ENCODE measurements around the gene FANCD2. TPM values are rescaled to one million over a fixed set of nuclear protein-coding genes. Genes with fewer than 3 reads are reported as not detected.

FANCD2 gene
- total and polyA plus RNA-seq, 4 donors, result 0.76 to 24.6 (median 0.84) TPM

DNA sequence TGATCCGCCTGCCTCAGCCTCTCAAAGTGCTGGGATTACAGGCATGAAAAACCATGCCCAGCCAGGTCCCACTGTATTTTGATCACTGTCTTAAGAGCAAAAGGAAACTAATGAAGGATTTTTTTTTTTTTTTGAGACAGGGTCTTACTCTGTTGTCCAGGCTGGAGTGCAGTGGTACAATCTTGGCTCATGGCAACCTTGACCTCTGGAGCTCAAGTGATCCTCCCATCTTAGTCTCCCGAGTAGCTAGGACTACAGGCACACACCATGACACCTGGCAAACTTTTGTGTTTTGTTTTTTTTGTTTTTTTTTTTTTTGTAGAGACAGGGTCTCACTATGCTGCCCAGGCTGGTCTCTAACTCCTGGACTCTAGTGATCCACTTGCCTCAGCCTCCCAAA, 46.0 kb upstream of the FANCD2 start (continued):
- TF ChIP-seq, protein P1, sequence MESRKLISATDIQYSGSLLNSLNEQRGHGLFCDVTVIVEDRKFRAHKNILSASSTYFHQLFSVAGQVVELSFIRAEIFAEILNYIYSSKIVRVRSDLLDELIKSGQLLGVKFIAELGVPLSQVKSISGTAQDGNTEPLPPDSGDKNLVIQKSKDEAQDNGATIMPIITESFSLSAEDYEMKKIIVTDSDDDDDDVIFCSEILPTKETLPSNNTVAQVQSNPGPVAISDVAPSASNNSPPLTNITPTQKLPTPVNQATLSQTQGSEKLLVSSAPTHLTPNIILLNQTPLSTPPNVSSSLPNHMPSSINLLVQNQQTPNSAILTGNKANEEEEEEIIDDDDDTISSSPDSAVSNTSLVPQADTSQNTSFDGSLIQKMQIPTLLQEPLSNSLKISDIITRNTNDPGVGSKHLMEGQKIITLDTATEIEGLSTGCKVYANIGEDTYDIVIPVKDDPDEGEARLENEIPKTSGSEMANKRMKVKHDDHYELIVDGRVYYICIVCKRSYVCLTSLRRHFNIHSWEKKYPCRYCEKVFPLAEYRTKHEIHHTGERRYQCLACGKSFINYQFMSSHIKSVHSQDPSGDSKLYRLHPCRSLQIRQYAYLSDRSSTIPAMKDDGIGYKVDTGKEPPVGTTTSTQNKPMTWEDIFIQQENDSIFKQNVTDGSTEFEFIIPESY (IDR thresholded peaks at IDR 0.05), result no peak

DNA sequence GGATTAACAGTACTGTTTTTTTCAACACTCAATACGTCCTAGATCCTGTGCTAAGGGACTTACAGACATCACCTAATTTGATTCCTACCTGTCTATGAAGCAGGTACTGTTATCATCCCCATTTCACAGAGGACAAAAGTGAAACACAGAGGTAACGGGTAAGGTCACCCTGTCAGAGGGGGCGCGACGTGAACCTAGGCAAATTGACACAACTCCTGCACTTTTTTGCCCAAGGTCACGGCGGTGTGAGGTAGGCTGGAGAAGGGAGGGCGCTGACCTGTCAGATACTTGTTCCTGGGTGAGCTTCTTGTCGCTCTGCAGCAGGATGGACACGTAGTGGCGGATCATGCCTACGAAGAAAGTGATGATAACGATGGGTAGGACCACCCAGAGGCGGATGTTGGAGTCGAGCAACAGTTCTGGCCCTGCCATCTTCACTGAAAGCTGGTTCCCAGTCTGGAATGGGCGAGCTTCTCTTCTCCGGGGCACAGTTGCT, 40.0 kb upstream of the FANCD2 start:
- Histone ChIP-seq H3K9me3 (ENCODE audit: control insufficient read depth in 4 of 4, low read length in 3 of 4) (no peaks in the 10 kb centered on the region), H3K27ac (ENCODE audit: low read depth in 1 of 2, low read length in 2 of 2) (peak overlapping the region; percentile 35 to 52), H3K27me3 (ENCODE audit: control insufficient read depth in 4 of 4, insufficient read depth in 4 of 4, low read length in 3 of 4) (no peaks in the 10 kb centered on the region), H3K4me3 (ENCODE audit: low read depth in 1 of 3, low read length in 3 of 3) (peak overlapping the region; percentile 75 to 99 (median 97)), H3K9ac (ENCODE audit: low read depth in 1 of 2, low read length in 2 of 2) (peak overlapping the region; percentile 92 to 98), H3K4me1 (ENCODE audit: control insufficient read depth in 4 of 4, insufficient read depth in 4 of 4, low read length in 3 of 4) (peaks cover 2 to 34% (median 24%) of the 10 kb centered on the region in 4 donors), H3K36me3 (ENCODE audit: control insufficient read depth in 4 of 4, insufficient read depth in 3 of 4, low read depth in 1 of 4, low read length in 3 of 4) (peaks cover 0 to 3% (median under 1%) of the 10 kb centered on the region in 4 donors)
- no peak for DNase-seq (ENCODE audit: low spot score)
- TF ChIP-seq SP1 (IDR thresholded peaks at IDR 0.05) (no peak), FOXA2 (IDR thresholded peaks at IDR 0.05) (no peak), HNF4G (IDR thresholded peaks at IDR 0.05) (no peak)
- under 1% methylated on average over 17 of the region's 17 CpGs for WGBS

DNA sequence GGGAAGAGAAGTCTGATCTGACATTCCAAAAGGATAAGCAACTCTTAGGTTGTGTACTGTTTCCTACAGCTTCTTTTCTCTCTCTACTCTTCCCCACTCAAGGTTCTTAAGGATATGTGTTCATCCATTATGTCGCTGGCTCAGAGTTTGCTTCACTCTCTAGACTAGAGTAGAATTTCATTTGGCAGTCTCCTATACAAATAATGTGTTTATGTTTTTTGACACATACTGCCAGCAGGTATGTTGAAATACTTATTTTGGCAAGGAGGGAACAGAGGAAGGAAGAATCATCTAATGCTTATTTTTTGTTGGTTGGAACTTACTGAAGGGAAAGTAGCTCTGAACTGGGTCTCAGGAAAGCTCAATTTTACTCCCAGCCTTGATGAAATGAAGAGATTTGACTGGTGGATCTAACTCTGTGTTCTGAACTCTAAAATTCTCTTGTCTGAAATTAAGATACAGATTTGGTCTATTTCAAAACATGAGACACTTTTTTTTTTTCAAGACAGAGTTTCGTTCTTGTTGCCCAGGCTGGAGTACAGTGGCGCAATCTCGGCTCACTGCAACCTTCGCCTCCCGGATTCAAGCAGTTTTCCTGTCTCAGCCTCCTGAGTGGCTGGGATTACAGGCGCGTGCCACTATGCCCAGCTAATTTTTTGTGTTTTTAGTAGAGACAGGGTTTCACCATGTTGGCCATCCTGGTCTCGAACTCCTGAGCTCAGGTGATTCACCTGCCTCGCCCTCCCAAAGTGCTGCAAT, 32.0 kb upstream of the FANCD2 start:
- no peak overlapping the region for H3K27ac ChIP-seq (ENCODE audit: low read depth in 1 of 2, low read length in 2 of 2)
- DNase-seq (ENCODE audit: low spot score), result no peak
- no peaks in the 10 kb centered on the region for H3K27me3 ChIP-seq (ENCODE audit: control insufficient read depth in 4 of 4, insufficient read depth in 4 of 4, low read length in 3 of 4)
- H3K36me3 ChIP-seq (ENCODE audit: control insufficient read depth in 4 of 4, insufficient read depth in 3 of 4, low read depth in 1 of 4, low read length in 3 of 4), result no peaks in the 10 kb centered on the region
- TF ChIP-seq RAD21 (IDR thresholded peaks at IDR 0.05), result no peak
- no peak for TF ChIP-seq EGR1 (IDR thresholded peaks at IDR 0.05; ENCODE audit: low read depth in 2 of 2)
- TF ChIP-seq, protein P2, sequence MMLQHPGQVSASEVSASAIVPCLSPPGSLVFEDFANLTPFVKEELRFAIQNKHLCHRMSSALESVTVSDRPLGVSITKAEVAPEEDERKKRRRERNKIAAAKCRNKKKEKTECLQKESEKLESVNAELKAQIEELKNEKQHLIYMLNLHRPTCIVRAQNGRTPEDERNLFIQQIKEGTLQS (IDR thresholded peaks at IDR 0.05), result no peak
- no peak for TF ChIP-seq FOXA2 (IDR thresholded peaks at IDR 0.05)
- TF ChIP-seq RXRA (IDR thresholded peaks at IDR 0.05), result no peak
- no peak overlapping the region for H3K9ac ChIP-seq (ENCODE audit: low read depth in 1 of 2, low read length in 2 of 2)
- 87% methylated on average over 10 of the region's 10 CpGs for WGBS
- H3K4me1 ChIP-seq (ENCODE audit: control insufficient read depth in 4 of 4, insufficient read depth in 4 of 4, low read length in 3 of 4), result no peaks in the 10 kb centered on the region
- H3K9me3 ChIP-seq (ENCODE audit: control insufficient read depth in 4 of 4, low read length in 3 of 4), result no peaks in the 10 kb centered on the region
- no peak overlapping the region for H3K4me3 ChIP-seq (ENCODE audit: low read depth in 1 of 3, low read length in 3 of 3)

DNA sequence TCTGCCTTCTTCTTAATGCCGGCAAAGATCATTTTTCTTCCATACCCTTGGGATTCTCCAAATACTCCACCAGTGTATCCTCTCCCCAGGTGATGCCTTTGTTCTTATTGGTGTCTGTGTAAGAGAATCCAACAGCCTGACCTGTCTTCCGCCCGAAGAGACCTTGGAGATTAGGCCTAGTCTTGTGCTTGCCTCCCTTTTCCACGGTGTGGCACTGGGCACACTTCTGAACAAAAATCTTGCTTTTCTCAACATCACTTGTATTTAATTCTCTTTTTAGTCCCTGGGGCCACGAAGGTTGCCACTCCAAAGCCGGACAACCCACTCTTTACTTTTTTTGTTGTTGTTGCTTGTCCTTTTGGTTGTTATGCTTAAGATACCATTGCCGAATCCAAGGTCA, 25.6 kb upstream of the FANCD2 start:
- Histone ChIP-seq H3K9ac (ENCODE audit: low read depth in 1 of 2, low read length in 2 of 2) (no peak overlapping the region), H3K36me3 (ENCODE audit: control insufficient read depth in 4 of 4, insufficient read depth in 3 of 4, low read depth in 1 of 4, low read length in 3 of 4) (no peaks in the 10 kb centered on the region), H3K4me3 (ENCODE audit: low read depth in 1 of 3, low read length in 3 of 3) (no peak overlapping the region), H3K4me1 (ENCODE audit: control insufficient read depth in 4 of 4, insufficient read depth in 4 of 4, low read length in 3 of 4) (peaks cover 0 to 3% (median 0%) of the 10 kb centered on the region in 4 donors), H3K27me3 (ENCODE audit: control insufficient read depth in 4 of 4, insufficient read depth in 4 of 4, low read length in 3 of 4) (no peaks in the 10 kb centered on the region), H3K9me3 (ENCODE audit: control insufficient read depth in 4 of 4, low read length in 3 of 4) (no peaks in the 10 kb centered on the region), H3K27ac (ENCODE audit: low read depth in 1 of 2, low read length in 2 of 2) (no peak overlapping the region)
- TF ChIP-seq, protein P3, sequence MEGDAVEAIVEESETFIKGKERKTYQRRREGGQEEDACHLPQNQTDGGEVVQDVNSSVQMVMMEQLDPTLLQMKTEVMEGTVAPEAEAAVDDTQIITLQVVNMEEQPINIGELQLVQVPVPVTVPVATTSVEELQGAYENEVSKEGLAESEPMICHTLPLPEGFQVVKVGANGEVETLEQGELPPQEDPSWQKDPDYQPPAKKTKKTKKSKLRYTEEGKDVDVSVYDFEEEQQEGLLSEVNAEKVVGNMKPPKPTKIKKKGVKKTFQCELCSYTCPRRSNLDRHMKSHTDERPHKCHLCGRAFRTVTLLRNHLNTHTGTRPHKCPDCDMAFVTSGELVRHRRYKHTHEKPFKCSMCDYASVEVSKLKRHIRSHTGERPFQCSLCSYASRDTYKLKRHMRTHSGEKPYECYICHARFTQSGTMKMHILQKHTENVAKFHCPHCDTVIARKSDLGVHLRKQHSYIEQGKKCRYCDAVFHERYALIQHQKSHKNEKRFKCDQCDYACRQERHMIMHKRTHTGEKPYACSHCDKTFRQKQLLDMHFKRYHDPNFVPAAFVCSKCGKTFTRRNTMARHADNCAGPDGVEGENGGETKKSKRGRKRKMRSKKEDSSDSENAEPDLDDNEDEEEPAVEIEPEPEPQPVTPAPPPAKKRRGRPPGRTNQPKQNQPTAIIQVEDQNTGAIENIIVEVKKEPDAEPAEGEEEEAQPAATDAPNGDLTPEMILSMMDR (IDR thresholded peaks at IDR 0.05; ENCODE audit: low read depth, low read length, missing input control), result no peak
- TF ChIP-seq HNF4A (conservative IDR thresholded peaks at IDR 0.05) (no peak), TAF1 (conservative IDR thresholded peaks at IDR 0.05) (no peak), NR2F2 (IDR thresholded peaks at IDR 0.05) (no peak), RAD21 (IDR thresholded peaks at IDR 0.05) (no peak), FOXA1 (IDR thresholded peaks at IDR 0.05) (no peak), RXRA (IDR thresholded peaks at IDR 0.05) (no peak), FOXA2 (IDR thresholded peaks at IDR 0.05) (no peak), HNF4G (IDR thresholded peaks at IDR 0.05) (no peak)
- TF ChIP-seq, protein P4, sequence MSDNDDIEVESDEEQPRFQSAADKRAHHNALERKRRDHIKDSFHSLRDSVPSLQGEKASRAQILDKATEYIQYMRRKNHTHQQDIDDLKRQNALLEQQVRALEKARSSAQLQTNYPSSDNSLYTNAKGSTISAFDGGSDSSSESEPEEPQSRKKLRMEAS (IDR thresholded peaks at IDR 0.05), result no peak
- TF ChIP-seq, protein P5, sequence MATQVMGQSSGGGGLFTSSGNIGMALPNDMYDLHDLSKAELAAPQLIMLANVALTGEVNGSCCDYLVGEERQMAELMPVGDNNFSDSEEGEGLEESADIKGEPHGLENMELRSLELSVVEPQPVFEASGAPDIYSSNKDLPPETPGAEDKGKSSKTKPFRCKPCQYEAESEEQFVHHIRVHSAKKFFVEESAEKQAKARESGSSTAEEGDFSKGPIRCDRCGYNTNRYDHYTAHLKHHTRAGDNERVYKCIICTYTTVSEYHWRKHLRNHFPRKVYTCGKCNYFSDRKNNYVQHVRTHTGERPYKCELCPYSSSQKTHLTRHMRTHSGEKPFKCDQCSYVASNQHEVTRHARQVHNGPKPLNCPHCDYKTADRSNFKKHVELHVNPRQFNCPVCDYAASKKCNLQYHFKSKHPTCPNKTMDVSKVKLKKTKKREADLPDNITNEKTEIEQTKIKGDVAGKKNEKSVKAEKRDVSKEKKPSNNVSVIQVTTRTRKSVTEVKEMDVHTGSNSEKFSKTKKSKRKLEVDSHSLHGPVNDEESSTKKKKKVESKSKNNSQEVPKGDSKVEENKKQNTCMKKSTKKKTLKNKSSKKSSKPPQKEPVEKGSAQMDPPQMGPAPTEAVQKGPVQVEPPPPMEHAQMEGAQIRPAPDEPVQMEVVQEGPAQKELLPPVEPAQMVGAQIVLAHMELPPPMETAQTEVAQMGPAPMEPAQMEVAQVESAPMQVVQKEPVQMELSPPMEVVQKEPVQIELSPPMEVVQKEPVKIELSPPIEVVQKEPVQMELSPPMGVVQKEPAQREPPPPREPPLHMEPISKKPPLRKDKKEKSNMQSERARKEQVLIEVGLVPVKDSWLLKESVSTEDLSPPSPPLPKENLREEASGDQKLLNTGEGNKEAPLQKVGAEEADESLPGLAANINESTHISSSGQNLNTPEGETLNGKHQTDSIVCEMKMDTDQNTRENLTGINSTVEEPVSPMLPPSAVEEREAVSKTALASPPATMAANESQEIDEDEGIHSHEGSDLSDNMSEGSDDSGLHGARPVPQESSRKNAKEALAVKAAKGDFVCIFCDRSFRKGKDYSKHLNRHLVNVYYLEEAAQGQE (IDR thresholded peaks at IDR 0.05), result no peak
- whole genome bisulfite sequencing, result 96% methylated on average over 7 of the region's 7 CpGs
- no peak for DNase-seq (ENCODE audit: low spot score)
